DMS 273 treated with DMSO at 0.1 percent for 48 hours (cell line): ENCODE data around the gene HNRNPA2B1.
"Not testable (repeated sequence)": the region's sequence is repeated elsewhere in the genome, so short reads cannot be mapped to it uniquely, and the experiment has no call there.

Experiments
- DNase-seq: peaks from one replicate; lab custom pipeline; 2025; lab: John Stamatoyannopoulos, UW

The HNRNPA2B1 gene

DNA sequence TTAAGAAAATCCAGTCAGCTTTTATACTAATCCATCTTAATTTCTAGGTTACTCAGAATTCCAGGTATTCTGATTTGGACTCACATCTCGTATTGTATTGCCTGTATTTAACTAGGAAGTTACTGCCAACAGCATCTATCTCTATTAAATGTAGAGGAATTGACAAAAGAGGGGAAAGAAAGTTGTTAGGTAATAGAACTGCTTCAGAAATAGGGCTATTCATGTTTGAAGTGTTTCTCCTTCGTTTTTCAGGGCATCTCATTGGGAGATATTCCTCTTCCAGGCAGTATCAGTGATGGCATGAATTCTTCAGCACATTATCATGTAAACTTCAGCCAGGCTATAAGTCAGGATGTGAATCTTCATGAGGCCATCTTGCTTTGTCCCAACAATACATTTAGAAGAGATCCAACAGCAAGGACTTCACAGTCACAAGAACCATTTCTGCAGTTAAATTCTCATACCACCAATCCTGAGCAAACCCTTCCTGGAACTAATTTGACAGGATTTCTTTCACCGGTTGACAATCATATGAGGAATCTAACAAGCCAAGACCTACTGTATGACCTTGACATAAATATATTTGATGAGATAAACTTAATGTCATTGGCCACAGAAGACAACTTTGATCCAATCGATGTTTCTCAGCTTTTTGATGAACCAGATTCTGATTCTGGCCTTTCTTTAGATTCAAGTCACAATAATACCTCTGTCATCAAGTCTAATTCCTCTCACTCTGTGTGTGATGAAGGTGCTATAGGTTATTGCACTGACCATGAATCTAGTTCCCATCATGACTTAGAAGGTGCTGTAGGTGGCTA, 16.1 kb downstream of the HNRNPA2B1 start:
- DNase-seq = not testable (repeated sequence)

DNA sequence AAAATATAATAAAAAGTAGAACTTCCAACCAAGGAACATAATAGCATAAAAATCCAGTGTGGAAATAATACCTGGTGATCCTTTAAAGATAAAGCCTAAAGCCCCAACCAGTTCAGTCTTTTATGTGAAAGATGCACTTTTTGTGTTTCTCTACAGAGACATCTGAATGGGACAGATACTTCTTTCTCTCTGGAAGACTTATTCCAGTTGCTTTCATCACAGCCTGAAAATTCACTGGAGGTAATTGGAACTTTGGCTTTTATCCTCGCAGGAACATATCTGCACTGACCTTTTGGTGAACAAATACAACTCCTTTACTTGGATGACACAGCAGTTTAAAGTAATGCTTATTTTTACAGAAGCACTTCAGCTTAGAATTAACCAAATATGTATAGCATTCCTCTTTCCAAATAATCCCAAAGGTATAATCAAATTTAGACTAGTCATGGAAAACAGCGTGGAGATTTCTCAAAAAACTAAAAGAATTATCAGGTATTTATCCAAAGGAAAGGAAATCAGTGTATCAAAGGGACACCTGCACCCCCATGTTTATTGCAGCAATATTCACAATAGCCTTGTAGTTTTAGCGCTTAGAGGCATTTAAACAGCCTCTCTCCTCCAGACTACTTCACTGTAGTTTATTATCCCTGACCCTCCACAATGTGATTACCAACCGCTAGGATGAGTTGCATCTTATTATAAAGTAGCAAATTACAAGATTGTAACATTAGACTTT, 16.8 kb downstream of the HNRNPA2B1 start:
- no peak for DNase-seq

DNA sequence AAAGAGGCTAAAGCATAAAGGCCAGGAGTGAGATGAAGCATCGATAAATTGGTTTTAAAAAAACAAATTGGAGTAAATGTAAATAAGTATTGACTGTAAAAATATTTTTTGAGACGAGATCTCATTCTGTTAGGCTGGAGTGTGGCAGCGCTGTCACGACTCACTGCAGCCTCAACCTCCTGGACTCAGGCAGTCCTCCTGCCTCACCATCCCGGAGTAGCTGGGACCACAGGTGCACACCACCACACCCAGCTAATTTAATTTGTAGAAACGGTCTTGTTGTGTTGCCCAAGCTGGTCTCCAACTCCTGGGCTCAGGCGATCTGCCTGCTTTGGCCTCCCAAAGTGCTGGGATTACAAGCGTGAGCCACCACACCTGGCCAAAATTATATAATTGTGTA, 17.8 kb downstream of the HNRNPA2B1 start:
- DNase-seq = no peak

DNA sequence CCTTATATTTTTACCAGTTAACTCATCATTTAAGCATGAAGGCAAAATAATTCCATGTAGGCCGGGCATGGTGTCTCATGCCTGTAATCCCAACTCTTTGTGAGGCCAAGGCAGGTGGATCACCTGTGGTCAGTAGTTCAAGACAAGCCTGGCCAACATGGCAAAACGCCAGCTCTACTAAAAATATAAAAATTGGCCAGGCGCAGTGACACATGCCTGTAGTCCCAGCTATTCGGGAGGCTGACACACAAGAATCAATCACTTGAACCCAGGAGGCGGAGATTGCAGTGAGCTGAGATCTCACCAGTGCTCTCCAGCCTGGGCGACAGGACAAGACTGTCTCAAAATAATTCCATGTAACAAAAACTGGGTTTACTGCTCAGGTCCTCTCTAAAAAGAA, 18.3 kb downstream of the HNRNPA2B1 start:
- DNase-seq = no peak

DNA sequence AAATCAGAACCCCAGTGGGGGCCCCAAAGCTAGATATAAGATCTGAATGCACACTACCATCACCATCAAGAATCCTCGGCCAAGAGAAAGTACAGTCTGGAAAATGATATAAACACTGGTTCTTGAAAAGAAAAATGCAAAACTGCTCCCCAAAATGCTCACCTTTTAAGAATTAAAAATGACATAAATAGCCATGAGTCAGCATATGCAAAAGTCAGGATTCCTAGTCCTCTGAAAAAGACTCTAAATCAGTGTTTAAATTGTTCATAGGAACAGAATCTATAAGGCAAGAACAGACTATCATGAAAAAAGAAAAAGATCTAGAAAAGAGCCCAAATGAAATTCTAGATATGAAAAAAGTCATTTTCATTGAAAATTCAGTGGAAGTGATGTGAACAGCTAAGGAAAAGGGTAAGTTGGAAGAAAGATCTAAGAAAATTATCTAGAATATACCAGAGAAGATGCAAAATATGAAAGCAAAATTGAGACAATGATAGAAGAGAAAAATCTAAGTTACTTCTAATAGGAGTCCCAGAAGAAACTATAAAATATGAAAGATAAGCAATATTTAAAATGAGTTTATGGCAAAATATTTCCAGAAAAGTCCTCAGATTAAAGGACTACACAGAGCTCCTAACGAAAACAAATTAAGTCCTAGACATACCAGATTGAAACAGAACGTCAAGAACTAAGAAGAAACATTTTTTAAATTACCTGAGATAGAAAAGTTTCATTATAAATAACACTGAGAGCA, 18.9 kb downstream of the HNRNPA2B1 start:
- no peak for DNase-seq

DNA sequence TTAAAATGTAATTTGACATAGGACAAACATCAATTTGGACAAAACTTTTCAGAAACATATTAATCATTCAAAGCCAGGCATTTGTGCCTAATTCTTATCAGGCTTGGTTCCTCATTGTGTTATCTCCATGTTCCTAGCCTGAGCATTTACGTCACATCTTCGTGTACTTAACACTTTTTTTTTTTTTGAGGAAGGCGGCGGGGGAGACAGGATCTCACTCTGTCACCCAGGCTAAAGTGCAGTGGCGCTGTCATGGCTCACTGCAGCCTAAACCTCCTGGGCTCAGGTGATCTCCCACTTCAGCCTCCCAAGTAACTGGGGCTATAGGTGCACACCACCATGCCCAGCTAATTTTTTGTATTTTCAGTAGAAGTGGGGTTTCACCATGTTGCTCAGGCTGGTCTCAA, 19.8 kb downstream of the HNRNPA2B1 start:
- no peak for DNase-seq

DNA sequence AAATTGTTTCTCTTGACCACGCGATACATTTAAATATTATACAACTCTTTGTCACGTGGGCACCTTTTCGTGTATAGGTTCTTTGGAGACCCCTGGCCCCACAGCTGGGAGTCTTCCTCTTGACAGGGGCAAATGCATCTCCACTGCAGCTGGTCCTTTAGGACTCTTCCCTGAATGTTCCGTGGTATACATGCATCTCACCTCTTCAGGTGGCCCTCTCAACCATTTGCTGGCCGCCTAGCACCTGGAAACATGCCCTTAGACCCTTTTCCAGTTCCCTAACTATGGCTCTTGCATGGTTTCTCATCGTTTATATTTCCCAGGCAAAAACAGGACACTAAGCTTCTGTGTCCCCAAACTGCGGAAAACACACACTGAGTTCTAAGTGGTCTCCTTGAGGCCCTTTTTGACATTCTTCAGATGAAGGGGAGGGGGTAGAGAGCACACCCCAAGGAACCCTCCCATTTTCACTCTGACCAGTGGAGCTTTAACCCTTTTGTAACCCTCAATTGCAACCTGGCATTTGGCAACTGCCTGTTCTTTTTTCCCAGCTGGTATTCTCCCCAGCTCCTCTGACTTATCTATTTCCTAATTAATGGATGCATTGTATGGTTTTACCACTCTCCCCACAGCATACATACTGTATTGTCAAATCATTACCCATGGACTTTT, 20.6 kb downstream of the HNRNPA2B1 start:
- no peak for DNase-seq

DNA sequence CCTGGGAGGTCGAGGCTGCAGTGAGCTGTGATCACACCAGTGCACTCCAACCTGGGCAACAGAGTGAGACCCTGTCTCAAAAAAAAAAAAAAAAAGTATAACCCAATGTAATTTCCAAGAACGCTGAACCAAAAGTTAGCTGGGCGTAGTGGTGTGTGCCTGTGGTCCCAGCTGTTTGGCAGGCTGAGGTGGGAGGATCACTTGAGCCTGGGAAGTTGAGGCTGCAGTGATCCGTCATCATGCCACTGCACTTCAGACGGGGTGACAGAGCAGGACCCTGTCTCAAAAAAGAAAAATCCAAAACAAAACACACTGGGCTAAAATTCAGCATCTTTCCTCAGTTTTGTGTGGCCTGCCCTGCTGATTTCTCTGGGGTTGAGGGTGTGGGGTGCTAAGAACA, 21.1 kb downstream of the HNRNPA2B1 start:
- DNase-seq = no peak

DNA sequence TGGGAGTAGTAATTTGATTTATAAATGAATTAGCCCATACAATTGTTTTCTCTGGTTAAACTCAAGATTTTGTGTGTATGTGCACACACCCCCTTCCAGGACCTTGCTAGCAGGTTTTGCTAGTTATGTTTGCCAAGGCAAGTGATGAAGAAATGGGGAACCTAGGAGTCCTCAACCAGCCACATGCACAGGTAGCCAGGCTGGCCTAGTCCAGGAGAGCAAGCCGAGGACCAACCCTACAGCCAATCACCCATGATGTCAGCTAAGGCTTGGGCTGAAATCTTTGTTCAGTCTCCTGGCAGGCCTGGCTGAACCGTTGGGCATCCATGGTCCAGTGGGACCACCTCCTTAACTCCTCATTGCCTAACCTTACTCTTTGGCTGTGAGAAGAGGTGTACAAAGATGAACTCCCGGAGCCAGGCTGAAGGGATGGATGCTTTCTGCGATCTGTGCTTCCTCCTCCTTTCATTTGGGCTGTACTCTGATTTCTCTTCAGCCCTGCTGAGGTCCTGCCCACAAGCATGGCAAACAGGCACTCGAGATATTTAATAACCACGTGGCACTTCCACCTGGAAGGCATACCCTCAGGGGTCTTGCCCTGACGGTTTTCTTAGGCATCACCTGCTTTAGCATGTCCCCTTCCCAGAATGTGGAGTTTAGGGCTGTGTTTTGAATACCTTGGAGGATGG, 22.1 kb downstream of the HNRNPA2B1 start:
- DNase-seq = no peak

DNA sequence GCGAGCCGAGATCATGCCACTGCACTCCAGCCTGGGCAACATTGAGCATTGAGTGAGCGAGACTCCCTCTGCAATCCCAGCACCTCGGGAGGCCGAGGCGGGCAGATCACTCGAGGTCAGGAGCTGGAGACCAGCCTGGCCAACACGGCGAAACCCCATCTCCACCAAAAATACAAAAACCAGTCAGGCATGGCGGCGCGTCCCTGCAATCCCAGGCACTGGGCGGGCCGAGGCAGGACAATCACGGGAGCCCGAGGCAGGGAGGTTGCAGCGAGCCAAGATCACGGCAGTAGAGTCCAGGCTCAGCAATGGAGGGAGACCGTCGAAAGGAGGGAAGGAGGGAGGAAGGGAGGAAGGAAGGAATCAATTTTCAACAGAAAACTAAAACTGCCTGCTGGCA, 23.3 kb downstream of the HNRNPA2B1 start:
- not testable (repeated sequence) for DNase-seq

DNA sequence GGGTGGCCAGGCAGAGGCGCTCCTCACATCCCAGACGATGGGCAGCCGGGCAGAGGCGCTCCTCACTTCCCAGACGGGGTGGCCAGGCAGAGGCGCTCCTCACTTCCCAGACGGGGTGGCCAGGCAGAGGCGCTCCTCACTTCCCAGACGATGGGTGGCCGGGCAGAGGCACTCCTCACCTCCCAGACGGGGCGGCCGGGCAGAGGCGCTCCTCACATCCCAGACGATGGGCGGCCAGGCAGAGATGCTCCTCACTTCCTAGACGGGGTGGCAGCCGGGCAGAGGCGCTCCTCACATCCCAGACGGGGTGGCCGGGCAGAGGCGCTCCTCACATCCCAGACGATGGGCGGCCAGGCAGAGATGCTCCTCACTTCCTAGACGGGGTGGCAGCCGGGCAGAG, 23.9 kb downstream of the HNRNPA2B1 start:
- not testable (repeated sequence) for DNase-seq

DNA sequence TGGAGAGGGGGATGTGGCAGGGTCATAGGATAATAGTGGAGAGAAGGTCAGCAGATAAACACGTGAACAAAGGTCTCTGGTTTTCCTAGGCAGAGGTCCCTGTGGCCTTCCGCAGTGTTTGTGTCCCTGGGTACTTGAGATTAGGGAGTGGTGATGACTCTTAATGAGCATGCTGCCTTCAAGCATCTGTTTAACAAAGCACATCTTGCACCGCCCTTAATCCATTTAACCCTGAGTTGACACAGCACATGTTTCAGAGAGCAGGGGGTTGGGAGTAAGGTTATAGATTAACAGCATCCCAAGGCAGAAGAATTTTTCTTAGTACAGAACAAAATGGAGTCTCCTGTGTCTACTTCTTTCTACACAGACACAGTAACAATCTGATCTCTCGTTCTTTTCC, 24.6 kb downstream of the HNRNPA2B1 start:
- not testable (repeated sequence) for DNase-seq

DNA sequence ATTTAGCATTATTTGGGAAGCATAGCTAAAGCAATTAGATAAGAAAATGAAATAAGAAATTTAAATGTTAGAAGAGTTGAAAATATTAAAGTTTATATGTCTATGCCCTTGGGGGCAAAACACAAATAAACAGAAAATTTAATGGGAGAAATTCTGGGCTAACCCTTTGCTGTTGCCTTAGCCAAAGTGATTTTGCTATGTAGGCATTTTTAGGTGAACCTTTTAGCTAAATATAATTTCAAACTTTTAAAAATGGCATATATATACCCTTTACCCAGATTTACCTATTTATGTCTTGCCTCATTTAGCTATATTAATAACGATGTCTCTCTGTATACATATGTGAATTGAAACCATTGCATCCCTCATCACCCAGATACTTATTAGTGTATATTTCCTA, 28.5 kb downstream of the HNRNPA2B1 start:
- DNase-seq = no peak

DNA sequence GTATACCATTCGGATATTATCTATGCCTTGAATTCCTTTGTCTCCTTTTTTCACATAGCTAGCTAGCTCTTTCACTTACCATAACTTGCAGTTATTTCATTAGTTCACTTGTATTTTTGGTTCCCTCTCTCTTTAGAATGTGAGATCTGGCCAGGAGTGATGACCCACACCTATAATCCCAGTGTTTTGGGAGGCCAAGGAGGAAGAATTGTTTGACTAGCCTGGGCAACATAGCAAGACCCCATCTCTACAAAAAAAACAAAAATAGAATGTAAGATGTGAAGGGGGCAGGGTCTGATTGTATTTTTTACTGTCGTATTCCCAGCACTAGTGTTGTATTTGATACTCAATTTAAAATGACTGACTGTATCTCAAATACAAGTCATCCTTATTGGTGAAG, 28.9 kb downstream of the HNRNPA2B1 start:
- no peak for DNase-seq

DNA sequence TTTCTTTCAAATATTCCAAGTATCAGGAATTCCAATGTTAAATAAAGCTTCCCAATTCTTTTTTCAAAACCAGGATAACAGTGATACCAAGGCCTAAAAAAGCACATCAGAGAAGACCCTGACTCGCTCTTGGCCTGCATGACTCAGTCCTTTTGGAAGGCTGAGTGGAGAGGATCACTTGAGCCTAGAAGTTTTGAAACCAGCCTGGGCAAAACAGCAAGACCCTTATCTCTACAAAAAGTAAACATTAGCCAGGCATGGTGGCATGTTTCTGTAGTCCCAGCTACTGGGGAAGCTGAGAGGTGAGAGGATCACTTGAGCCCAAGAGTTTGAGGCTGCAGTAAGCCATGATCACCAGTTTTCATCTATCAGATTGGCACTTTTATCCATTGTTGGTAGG, 29.9 kb downstream of the HNRNPA2B1 start:
- DNase-seq = no peak

DNA sequence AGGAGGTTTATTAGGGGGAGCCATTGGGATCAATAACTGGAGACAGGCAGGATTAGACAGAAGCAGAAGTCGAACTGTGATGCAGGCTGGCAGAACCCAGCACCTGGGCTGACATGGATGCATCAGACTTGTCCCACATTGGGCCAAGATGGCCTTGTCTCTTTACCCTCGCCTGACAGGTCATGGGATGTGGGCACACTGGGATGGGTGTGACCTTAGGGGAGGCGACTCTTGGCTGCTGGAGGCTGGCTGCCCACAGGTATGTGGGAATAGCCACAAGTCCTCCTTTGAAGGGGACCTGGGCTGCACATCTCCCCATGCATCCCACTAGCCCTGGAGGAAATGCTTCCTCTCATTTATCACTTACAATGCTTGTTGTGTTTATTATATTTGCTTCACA, 31.3 kb downstream of the HNRNPA2B1 start:
- DNase-seq = no peak

DNA sequence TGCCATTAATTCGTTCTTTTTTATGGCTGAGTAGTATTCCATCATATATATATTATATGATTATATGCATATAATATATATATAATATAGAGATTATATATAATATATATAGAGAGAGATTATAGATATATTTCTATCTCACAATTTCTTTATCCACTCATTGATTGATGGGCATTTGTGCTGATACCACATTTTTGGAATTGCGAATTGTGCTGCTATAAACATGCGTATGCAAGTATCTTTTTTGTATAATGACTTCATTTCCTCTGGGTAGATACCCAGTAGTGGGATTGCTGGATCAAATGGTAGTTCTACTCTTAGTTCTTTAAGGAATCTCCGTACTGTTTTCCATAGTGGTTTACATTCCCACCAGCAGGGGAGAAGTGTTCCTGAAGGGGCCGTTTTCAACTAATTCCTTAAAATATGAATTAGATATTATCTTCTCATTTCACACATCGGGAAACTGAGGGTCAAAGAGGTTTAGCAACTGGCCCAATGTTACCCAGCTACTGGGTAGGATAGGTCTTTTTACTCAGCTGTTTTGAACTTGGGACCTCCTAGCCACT, 32.0 kb downstream of the HNRNPA2B1 start:
- DNase-seq = no peak

DNA sequence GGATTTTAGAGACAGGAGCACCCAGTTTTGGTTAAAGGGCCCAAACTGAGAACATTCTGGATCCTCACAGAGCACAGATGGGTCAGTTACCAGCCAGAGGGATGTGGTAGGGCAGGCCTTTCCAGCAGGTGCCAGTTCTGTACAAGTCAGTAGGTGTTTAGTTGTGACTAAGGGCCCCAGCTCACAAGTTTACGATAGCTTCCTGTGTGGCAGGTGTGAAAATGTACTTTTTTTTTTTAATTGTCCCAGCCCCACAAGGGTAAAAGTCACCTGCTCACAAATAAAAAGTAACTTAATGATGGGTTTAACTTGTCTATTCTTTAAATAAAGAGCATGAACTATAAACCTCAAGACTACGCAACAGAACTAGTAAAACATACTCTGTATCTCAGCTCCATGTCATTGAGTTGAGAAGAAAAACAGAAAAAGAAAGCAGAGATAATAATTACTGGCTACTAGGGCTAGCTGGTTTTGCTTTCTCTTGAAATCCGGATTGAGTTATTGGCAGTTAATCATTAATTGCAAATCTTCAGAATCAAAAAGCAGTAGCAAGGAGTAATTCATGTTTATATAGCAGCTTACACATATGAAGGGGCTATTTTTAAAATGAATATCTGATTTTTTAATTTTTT, 33.1 kb downstream of the HNRNPA2B1 start:
- no peak for DNase-seq

DNA sequence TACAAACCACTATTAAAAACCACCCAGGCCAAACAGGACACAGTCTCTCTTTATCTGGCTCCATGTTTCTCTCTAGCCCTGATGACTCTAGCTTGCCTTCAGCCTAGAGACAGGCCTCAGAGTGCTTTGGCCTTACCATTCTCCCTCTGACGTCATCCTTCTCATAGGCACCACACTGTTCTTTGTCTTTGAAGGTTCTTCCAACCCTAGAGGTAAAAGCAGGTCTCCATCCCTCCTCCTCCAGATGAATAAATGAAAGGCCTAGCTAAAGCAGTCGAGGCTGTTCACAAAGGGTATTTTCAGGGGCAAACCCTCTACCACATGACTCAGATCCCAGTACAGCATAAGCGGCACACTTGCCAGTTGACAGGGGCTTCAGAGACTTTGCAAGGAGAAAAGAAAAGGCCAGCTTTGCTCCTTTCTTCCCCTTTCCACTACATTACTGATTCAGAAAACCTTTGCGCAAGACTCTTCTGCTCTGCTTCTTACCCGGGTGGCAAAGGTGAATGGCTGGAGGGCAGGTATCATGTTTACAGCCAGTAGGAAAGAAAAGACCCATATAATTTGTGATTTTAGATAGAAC, 33.8 kb downstream of the HNRNPA2B1 start:
- no peak for DNase-seq

DNA sequence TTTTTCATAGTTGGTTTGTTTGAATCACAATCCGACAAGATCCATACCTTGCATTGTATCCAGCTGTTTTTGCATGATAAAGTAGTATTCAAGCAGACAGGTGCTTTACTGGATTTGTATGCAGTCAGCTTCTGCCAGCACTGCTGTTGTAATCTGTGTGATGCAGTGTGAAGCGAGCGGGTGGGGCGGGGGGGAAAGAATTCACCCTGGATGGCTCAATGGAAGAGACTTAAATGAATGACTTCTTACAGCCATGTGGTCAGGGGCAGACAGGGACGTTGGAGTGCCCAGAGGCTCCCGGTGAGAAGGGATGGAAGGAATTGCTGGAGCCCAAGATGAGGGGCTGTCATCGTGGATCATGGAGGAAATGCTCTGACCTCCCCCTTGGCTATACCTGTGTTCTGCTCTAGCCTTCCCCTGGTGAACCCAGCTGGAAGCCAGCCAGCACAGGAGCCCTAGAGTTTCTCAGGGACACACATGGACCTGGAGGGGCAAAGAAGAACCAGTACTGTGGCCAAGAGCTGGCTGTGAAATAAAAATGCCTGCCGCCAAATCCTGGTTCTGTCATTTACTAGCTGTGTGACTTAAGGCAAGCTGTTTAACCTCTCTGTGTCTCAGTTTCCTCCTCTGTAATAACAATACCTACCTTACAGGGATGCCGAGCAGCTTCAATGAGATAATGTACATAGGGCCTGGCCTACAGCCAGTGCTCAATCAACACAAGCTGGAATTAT, 34.4 kb downstream of the HNRNPA2B1 start:
- DNase-seq = no peak
